GM21360 (cell line): ENCODE data around the gene TMEM141.
"Not testable (repeated sequence)": the region's sequence is repeated elsewhere in the genome, so short reads cannot be mapped to it uniquely, and the experiment has no call there.

Source experiments
- ATAC-seq: cut with Tn5 transposase; IDR thresholded peaks from one replicate; pipeline ENCODE4 v1.9.1; 2021; ENCODE audit warnings: mild to moderate bottlenecking, moderate library complexity; ENCODE audit not compliant: unreplicated experiment

TMEM141 gene

DNA sequence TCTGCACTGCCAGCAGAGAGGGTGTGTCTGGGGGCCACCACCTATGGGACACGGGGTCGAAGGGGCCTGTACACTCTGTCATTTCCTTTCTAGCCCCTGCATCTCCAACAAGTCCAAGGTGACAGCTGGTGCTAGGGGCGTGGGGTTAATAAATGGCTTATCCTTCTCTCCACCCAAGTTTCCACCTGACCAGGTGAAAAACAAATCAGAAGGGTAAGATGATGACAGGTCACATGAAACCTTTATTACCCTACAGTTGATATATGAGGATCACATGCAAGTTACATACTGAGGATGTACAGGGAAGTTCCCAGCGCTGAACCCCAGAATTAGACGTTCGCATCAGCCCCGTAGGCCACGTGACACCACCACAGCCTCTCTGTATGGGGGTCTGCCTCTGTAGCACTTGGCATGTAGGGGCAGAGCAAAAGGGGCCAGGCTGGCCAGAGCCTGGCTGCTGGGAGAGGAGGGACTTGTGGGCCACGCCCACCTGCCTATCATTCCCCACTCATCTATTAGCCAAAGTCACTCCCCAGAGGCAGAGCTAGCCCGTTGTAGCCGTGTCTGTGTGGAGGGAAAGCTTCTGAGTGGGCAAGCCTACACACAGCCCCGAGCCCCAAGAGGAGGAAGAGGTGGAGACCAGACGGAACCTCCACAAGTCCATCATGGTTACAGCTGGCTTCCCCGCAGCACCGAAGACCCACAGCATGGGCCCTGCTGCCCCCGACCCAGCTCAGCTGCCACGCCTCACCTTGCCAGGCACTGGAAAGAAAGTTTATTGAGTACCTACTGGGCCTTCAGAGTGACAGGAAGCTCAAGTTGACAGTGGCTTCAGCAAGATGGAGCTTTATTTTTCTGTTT, 2.2 kb downstream of the TMEM141 start:
- ATAC-seq, result no peak

DNA sequence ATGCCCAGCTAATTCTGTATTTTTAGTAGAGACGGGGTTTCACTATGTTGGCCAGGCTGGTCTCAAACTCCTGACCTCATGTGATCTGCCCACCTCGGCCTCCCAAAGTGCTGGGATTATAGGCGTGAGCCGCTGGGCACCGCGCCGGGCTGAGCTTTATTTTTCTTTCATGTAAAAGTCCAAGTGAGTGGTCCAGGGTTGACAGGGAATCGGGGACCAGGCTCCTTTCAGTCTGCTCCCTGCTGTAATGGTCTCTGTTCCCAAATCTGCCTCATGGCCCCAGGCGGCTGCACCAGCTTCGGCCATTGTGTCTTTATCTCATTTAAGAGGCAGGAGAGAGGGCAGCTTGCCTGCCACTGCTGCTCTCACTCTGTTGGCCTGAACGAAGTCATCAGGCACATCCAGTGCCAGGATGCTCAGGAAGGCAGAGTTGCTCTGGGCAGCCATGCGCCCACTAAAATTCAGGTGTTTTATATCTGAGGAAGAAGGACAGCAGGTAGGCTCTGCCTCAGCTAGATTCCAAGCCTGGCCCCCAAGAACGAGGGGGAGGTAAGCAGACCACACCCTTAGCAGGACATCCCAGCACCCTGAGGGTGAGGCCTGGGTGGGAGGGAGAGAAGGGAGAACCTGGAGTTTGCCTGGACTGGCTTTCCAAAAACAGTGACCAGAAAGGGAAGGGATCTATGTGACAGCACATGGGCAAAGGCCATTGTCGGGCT, 3.3 kb downstream of the TMEM141 start:
- no peak for ATAC-seq

DNA sequence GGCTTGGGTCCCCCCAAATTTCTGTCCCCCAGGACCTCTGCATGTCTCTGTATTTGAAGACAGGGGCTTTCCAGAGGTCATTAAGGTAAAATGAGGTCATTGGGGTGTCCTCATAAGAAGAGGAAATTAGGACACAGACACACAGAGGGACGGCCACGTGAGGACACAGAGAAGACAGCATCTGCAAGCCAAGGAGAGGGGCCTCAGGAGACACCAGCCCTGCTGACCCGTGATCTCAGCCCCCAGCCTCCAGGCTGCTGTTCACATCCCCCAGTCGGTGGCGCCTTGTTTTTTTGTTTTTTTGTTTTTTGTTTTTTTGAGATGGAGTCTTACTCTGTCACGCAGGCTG, 3.8 kb downstream of the TMEM141 start:
- ATAC-seq, result no peak

DNA sequence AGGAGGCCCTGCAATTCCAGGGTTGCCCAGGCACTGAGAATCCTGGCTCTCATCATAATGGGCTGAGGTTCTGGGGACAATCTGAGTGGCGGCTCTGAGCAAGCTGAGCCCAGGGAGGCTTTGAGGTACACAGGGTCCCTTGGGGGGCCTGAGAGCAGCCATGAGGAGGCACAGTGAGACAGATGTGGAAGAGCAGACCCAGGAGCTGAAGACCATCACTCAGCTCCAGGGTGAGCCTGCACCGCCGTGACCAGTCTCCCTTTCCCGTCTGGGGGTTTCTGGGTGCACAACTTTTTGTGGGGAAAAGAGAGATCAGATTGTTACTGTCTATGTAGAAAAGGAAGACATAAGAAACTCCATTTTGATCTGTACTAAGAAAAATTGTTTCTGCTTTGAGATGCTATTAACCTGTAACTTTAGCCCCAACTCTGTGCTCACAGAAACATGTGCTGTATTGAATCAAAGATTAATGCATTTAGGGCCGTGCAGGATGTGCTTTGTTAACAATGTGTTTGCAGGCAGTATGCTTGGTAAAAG, 5.2 kb downstream of the TMEM141 start, which contains the start of gene CCDC183:
Gene CCDC183 (plus strand): TSS at position 101 of the 537 bp plus-strand sequence. CDS start 60 bp downstream, at position 161.
- ATAC-seq, result no peak

DNA sequence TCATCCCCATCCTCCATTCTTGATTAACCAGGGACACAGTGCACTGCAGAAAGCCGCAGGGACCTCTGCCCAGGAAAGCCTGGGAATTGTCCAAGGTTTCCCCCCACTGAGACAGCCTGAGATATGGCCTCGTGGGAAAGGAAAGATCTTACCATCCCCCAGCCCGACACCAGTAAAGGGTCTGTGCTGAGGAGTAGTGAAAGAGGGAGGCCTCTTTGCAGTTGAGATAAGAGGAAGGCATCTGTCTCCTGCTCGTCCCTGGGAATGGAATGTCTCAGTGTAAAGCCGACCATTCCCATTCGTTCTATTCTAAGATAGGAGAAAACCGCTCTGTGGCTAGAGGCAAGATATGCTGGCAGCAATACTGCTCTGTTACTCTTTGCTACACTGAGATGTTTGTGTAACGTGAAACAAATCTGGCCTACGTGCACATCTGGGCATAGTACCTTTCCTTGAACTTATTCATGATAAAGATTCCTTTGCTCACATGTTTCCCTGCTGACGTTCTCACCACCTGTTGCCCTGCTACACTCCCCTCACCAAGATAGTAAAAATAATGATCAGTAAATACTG, 5.7 kb downstream of the TMEM141 start:
- ATAC-seq, result not testable (repeated sequence)

DNA sequence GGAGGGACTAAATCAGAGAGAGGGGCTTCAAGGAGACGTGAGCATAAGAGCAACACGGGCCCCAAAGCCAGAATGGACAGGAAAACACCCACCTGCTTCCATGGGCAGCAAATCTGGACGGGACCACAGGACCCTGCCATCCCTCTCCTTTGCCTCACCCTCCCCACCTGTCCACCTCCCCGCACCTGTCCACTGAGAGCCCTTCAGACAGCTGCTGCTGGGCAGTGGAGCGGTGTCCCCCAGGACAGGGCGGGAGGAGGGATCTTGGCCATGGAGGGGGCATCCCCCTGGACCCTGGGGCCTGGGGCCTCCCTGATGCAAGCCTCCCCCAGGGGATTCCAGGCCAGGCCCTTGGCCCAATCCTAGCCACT, 7.5 kb downstream of the TMEM141 start:
- ATAC-seq, result no peak

DNA sequence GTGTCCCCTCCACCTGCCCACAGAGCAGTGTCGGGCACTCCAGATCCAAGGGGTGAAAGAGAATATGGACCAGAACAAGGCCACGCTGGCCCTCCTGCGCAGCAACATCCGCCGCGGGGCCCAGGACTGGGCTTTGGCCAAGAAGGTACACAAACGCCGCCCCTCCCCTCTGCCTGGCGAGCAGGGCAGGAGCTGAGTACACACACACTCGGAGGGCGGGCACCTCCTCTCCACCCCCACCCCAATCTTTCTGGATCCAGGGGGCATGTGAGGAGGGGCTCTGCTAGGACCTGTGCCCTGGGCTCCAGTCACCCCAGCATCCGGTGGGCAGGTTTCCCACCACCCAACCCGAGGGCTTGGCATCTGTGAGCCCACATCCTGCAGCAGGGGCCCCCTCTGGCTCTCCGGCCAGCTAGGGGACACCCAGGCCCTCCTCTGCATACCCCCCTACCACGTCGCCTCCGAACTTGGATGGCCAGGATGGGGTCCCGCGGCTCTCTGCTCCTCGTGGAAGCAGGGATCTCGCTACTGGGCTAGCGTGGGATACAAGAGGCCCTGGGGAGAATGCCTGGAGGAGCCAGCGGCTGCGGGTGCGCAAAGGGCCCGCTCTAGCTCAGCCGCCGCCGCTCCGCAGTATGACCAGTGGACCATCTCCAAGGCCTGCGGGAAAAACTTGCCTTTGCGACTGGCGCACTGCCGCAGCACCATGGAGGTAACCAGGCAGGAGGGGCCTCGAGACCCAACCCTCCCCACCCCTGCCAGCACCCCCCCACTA, 8.1 kb downstream of the TMEM141 start:
- no peak for ATAC-seq

DNA sequence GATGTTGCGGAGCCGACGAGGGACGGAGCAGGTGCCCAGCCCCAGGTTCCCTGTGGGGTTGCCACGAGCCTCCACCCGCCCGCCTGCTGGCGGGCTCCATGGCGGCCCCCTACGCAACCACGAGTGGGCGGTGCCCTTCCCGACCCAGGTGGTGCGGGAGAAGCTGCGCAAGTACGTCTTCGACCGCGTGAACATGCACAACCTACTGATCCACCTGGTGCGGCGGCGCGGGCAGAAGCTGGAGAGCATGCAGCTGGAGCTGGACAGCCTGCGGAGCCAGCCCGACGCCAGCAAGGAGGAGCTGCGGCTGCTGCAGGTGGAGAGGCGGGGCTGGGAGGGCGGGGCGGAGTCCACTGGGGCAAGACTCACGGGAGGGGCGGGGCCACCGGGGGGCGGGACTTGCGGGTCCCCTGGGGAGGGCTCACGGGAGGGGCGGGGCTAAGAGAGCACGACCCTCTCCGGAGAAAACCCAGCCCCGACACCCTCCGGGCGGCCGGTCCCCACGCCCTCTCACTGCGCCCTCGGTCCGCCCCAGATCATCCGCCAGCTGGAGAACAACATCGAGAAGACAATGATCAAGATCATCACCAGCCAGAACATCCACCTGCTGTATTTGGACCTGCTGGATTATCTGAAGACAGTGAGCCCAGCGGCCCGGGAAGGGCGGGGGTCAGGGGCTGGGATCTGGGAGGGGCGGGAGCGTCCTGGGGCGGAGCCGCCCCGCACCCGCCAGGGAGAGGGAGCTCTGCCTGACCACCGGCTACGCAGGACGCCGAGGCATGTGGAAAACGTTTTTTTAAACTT, 8.9 kb downstream of the TMEM141 start:
- ATAC-seq, result peak; percentile 44

DNA sequence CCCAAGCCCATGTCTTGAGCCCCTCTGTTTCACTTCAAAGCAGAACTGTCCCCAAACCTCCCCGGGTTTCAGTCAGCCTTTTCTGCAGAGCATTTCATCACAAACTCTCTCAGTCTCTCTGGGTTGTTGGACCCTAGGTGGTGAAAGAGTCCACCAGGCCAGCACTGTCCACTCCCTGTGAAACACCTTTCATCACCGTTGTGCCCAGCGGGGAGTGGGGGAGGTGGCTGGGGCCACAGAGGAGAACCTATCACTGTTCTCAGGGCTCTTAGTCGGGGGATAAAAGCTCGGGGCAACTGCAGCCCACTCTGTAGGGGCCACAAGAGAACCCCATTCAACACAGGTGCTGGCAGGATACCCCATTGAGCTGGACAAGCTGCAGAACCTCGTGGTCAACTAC, 11.2 kb downstream of the TMEM141 start:
- no peak for ATAC-seq

DNA sequence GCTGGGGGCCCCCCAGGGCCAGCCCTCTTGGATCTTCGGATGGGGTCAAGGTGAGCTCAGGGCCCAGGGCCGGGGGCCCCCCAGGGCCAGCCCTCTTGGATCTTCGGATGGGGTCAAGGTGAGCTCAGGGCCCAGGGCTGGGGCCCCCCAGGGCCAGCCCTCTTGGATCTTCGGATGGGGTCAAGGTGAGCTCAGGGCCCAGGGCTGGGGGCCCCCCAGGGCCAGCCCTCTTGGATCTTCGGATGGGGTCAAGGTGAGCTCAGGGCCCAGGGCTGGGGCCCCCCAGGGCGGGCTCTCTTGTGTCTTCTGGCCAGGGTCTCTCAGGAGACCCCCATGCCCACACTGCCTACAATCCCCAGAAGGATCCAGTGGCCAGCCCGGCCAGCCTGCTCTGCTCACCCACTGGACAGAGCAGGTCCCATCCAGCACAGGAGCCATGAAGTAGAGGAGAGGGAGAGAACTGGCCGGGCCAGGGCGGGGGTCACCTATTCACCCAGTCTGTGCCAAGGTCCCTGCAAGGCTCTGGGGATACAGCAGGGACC, 11.9 kb downstream of the TMEM141 start:
- ATAC-seq, result not testable (repeated sequence)

DNA sequence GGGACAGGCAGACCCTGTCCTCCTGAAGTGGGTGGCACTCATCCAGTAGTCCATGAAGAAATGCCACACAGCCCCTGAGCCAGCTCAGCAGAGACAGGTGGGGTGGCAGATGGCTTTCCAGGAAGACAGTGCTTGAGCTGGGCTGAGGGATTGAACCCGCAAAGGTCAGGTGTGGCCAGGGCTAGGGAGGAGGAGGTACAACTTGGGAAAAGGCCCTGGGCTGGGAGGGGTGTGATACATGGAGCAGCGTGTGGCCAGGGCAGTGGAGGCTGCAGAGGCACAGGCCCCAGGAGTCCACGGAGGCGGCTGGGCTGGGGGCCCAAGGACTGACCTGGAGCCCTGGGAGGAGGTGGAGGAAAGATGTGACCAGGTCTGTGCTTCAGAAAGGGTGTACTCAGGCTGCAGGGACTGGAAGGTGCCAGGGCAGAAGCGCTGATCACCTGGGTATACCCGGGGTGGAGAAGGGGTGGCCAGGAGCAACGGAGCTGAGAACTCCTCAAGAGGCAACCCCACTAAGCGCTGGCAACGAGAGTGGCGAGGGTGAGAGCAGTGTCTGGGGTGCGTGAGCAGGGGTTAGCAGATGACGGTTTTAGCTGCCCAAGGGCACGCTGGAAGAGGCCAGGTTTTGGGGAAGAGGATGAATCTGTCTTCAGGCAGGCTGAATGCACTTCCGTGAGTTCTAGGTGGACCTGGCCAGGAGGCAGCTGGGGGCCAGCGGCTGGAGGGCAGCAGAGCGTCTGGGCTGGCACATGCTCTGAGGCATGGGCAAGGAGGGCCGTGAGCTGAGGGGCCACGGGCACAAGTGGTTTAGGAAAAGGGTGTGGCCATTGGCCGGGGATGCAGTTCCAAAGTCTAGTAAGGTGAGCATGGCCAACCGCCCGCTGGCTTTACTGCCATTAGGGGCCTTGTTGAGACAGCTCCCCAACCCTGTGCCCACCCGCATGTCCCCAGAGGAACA, 12.7 kb downstream of the TMEM141 start:
- ATAC-seq, result no peak

DNA sequence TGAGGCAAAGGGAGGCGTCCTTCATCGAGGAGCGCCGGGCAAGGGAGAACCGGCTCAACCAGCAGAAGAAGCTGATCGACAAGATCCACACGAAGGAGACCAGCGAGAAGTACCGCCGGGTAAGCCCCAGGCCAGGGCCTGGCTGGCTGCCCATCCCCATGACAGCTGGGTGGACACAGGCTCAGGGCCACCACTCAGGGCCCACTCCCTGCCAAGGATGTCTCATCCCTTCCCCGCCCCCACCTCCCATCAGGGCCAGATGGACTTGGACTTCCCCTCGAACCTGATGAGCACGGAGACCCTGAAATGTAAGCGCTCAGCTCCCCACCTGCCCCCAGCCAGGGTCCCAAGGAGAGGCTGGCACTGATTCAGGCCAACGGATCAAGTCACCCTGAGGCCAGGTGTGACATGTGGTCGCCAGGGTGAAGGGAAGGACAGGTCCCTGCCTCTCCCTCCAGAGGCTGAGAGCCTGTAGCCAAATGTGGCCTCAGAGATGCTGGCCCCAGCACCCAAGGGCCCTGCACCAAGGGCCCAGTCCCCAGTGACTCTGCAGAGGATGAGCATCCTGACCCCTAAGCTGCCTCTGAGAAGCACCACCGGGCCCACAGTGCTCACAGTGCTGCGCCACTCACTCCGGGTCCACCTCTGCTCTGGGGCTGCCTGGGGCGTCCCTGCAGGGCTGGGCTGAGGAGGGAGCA, 13.5 kb downstream of the TMEM141 start:
- ATAC-seq, result no peak

DNA sequence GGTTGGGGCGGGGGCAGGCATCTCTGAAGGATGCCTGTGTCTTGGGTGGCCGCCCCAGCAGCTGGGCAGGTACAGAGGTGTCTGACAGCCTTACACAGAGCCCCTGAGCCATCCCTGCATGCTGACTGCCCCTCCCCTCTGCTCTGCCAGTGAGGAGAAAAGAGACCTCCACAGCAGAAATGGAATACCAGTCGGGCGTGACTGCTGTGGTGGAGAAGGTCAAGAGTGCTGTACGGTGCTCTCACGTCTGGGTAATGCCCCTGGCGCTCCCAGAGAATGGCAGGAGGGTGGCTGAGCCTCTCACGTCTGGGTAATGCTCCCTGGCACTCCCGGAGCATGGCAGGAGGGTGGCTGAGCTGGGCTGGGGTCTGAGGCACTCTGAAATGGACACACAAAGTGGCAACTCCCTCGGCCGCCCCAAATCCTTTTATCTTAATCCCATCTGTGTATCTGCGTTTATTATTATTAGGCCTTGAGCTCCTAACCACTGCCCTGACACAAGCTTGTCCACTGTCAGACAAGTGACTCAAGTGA, 14.1 kb downstream of the TMEM141 start:
- ATAC-seq, result no peak

DNA sequence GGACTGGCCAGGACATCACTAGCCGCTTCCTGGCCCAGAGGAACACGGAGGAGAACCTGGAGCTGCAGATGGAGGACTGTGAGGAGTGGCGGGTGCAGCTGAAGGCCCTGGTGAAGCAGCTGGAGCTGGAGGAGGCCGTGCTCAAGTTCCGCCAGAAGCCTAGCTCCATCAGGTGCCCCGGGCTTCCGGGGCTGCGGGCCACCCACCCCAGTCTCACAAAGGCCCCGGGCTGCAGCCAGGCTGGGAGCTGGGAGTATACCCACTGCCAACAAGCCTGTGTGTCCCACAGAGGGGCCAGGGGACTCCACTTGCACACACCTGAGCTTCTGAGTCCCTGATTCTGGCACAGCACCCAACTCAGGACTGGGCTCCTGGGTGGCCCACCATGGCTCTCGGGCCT, 14.9 kb downstream of the TMEM141 start:
- ATAC-seq, result no peak

DNA sequence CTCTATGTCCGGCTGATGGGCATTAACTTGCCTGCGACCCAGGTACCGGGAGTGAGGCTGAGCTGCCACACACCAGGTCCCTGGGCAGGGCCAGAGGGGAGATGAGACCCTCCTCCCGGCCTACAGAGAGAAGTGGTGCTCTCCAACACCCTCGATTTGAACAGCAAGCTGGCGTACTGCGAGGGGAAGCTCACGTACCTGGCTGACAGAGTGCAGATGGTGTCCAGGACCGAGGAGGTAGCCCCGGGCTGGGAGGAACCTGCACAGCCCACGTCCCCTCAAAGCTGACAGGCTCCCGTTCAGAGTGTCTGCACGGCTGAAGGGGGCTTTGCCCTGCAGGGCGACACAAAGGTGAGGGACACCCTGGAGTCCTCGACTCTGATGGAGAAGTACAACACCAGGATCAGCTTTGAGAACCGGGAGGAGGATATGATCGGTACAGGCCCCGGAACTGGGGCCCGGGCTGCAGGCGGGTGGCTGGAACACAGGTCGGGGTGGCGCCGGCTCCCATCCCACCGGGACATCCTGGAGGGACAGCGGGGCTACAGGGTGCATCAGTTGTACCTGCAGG, 15.6 kb downstream of the TMEM141 start:
- ATAC-seq, result no peak

DNA sequence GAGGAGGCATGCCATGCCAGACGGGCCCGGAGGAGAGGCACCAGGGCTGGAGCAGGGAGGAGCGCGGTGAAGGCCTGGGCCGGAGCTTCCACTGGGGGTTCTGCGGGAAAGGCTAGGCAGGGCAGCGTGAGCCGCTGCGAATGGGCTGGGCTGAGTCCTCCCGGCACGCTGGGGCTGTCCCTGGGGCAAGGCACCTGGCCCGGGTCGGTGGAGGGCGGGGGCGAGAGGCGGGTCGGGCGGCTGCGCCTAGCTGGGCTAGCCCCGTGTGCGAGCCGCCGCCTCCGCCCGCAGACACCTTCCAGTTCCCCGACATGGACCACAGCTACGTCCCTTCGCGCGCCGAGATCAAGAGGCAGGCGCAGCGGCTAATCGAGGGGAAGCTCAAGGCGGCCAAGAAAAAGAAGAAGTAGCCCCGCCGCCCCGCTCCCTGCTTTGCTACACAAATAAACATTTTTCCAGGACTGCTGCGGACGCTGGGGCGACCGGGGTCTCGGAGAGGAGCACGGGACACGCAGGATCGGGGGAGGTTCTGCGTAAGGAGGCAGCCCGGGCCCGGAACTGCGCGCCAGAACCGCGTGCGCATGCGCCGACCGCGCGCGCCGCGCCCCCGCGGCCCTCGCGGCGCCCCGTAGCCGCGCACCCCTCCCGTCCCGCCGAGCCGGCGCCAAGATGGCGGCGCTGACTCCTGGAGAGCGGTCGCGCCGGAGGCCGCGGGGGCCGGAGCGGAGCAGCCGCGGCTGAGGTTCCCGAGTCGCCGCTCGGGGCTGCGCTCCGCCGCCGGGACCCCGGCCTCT, 16.3 kb downstream of the TMEM141 start, which contains the start of gene RABL6:
Gene RABL6 (plus strand): TSS at position 668 of the 794 bp plus-strand sequence. CDS start 249 bp downstream, outside the sequence.
- ATAC-seq, result peak; percentile 67
